Globus pallidus (tissue), 1 donor: ENCODE data around the gene UBTF.

Experiments
- DNase-seq: peaks from one replicate; pipeline ENCODE4 v3.0.0-alpha.2; 2015; ENCODE audit warnings: low spot score

Gene UBTF

GRCh38 chr17:44219616-44220212 is at the start of gene UBTF:
UBTF (minus strand) TSS chr17:44219675; CDS start chr17:44218229, 1,446 bp downstream.
- DNase-seq, result peak; percentile 81

- no peak for DNase-seq
These were observed 49.4 kb upstream of the UBTF start for GRCh38 chr17:44268709-44269534.

GRCh38 chr17:44267818-44268490 is 48.5 kb upstream of the UBTF start, which contains the start of gene SLC4A1:
SLC4A1 (minus strand) TSS chr17:44268135; CDS start chr17:44262866, 5,269 bp downstream.
- DNase-seq, result no peak

- no peak for DNase-seq
These were observed 47.6 kb upstream of the UBTF start for GRCh38 chr17:44267165-44267455.

- DNase-seq, result no peak
These were observed 47.1 kb upstream of the UBTF start for GRCh38 chr17:44266402-44267164.

GRCh38 chr17:44263345-44263902 is 43.9 kb upstream of the UBTF start:
- DNase-seq, result no peak

- DNase-seq, result no peak
These were observed 43.3 kb upstream of the UBTF start for GRCh38 chr17:44262654-44263225.

GRCh38 chr17:44260296-44260695 is 40.8 kb upstream of the UBTF start:
- DNase-seq, result no peak

GRCh38 chr17:44258811-44259351 is 39.4 kb upstream of the UBTF start:
- DNase-seq, result no peak

- no peak for DNase-seq
These were observed 38.6 kb upstream of the UBTF start for GRCh38 chr17:44257815-44258760.

- DNase-seq, result no peak
These were observed 37.2 kb upstream of the UBTF start for GRCh38 chr17:44256671-44257070.

- no peak for DNase-seq
These were observed 36.4 kb upstream of the UBTF start for GRCh38 chr17:44255915-44256314.

- no peak for DNase-seq
These were observed 35.1 kb upstream of the UBTF start for GRCh38 chr17:44254361-44255095.

GRCh38 chr17:44253006-44253405 is 33.5 kb upstream of the UBTF start:
- DNase-seq, result no peak

GRCh38 chr17:44251062-44251461 is 31.6 kb upstream of the UBTF start:
- DNase-seq, result no peak

GRCh38 chr17:44249501-44250246 is 30.2 kb upstream of the UBTF start:
- no peak for DNase-seq

GRCh38 chr17:44247876-44248736 is 28.6 kb upstream of the UBTF start:
- DNase-seq, result no peak

- DNase-seq, result no peak
These were observed 28.0 kb upstream of the UBTF start for GRCh38 chr17:44247440-44247841.
